Ammon's horn (tissue), 1 donor: ENCODE results near the gene STX10.

Source experiments
- DNase-seq: peaks from one replicate; pipeline ENCODE4 v3.0.0-alpha.2; 2016; ENCODE audit warnings: low spot score

STX10 gene

GRCh38 chr19:13139633-13140311 lies 10.4 kb downstream of the STX10 start:
- no peak for DNase-seq

- DNase-seq: no peak
These were observed 11.3 kb downstream of the STX10 start for GRCh38 chr19:13138916-13139198.

GRCh38 chr19:13138171-13138915 lies 11.8 kb downstream of the STX10 start:
- no peak for DNase-seq

GRCh38 chr19:13137290-13137794 lies 12.8 kb downstream of the STX10 start:
- no peak for DNase-seq

- no peak for DNase-seq
These were observed 14.8 kb downstream of the STX10 start for GRCh38 chr19:13135068-13136062.

GRCh38 chr19:13134626-13135025 lies 15.5 kb downstream of the STX10 start:
- DNase-seq: no peak

- peak; percentile 51 for DNase-seq
These were observed 16.8 kb downstream of the STX10 start for GRCh38 chr19:13133241-13133870.

GRCh38 chr19:13132471-13133180 lies 17.5 kb downstream of the STX10 start:
- no peak for DNase-seq

GRCh38 chr19:13130886-13131490 lies 19.2 kb downstream of the STX10 start:
- DNase-seq: no peak

GRCh38 chr19:13129384-13129783 lies 20.8 kb downstream of the STX10 start:
- DNase-seq: no peak

GRCh38 chr19:13128583-13128982 lies 21.6 kb downstream of the STX10 start:
- DNase-seq: no peak

- DNase-seq: no peak
These were observed 22.2 kb downstream of the STX10 start for GRCh38 chr19:13127811-13128575.

- no peak for DNase-seq
These were observed 23.1 kb downstream of the STX10 start for GRCh38 chr19:13127051-13127450.

- no peak for DNase-seq
These were observed 26.9 kb downstream of the STX10 start for GRCh38 chr19:13122980-13123957.

- no peak for DNase-seq
These were observed 27.8 kb downstream of the STX10 start for GRCh38 chr19:13122275-13122878.

GRCh38 chr19:13121551-13122274 lies 28.5 kb downstream of the STX10 start:
- no peak for DNase-seq

- no peak for DNase-seq
These were observed 29.4 kb downstream of the STX10 start for GRCh38 chr19:13120817-13121216.

- no peak for DNase-seq
These were observed 30.1 kb downstream of the STX10 start for GRCh38 chr19:13120031-13120430.
